Lower leg skin (tissue), 3 donors: ENCODE measurements around the gene ATP2B2.

ENCODE experiments used
- CTCF ChIP-seq, 3 donors: fragments of 450-650 bp; IDR thresholded peaks; one replicate each; pipeline ENCODE4 v1.5.1; 2016; ENCODE audit warnings: antibody characterized with exemption in 3 of 3, mild to moderate bottlenecking in 3 of 3, moderate library complexity in 2 of 3
- POLR2A ChIP-seq, 2 donors: fragments of 450-650 bp; IDR thresholded peaks; one replicate each; pipeline ENCODE4 v1.6.1; 2016 to 2017; ENCODE audit warnings: antibody characterized with exemption in 2 of 2, mild to moderate bottlenecking in 1 of 2, moderate library complexity in 1 of 2

- TF ChIP-seq CTCF (IDR thresholded peaks at IDR 0.05) (no peak), POLR2A (IDR thresholded peaks at IDR 0.05) (no peak)
Measured at GRCh38 chr3:10465161-10465560, 40.2 kb downstream of the ATP2B2 start.
